HepG2 (cell line): Measurements from ENCODE around the gene EXOC6B. TPM values are rescaled to one million over a fixed set of nuclear protein-coding genes. Genes with fewer than 3 reads are reported as not detected.

Experiments
- ATAC-seq: fragments of 200-7000 bp; cut with Tn5 transposase; 3 replicates; pipeline ENCODE4 v1.9.1; 2020; ENCODE audit warnings: mild to moderate bottlenecking, moderate library complexity
- BruUV-seq: library from RNA; stranded (reverse); fragments of 400-500 nt; replicated peaks from 2 replicates; lab custom pipeline; 2021; lab: Mats Ljungman, UMichigan
- CTCF ChIA-PET: fragments of 300-600 bp; formaldehyde crosslinking; extraction: SDS; loops from one replicate; lab custom pipeline; 2021; ENCODE audit warnings: low total read pairs, inconsistent platforms, low intra/inter-chr PET ratio; lab: Yijun Ruan, JAX
- POLR2A ChIA-PET: fragments of 350-600 bp; sonication (Branson Sonifier 250); formaldehyde crosslinking; loops from one replicate; lab custom pipeline; 2020; ENCODE audit warnings: antibody characterized with exemption, inconsistent platforms; lab: Yijun Ruan, JAX
- DNase-seq: peaks from one replicate; pipeline ENCODE4 v3.0.0-alpha.2; 2015; ENCODE audit warnings: low spot score
- FAIRE-seq: peaks from 3 replicates; lab custom pipeline; 2011; peaks lifted over from hg19 to GRCh38; lab: Jason Lieb, UNC
- H2AFZ ChIP-seq: one replicate; pipeline ENCODE4 v1.6.1; 2011; ENCODE audit warnings: low read length, inconsistent platforms
- H3K27ac ChIP-seq: fragments of 300-600 bp; 3 replicates; pipeline ENCODE4 v1.8.0; 2011; ENCODE audit warnings: mixed run types, mild to moderate bottlenecking, mixed read lengths, low read length, inconsistent platforms; ENCODE audit not compliant: insufficient read depth; ENCODE audit errors: extremely low read length
- H3K27me3 ChIP-seq, 2 experiments: fragments of 200-600 bp in 1 of 2; 2 replicates in 1 of 2; 3 replicates in 1 of 2; pipeline versions ENCODE4 v1.6.0 to v1.8.0; 2011; ENCODE audit warnings: low read length in 2 of 2, mild to moderate bottlenecking in 2 of 2, moderate library complexity in 2 of 2, inconsistent platforms in 1 of 2; ENCODE audit not compliant: insufficient read depth in 2 of 2, control insufficient read depth in 1 of 2
- H3K36me3 ChIP-seq, 2 experiments: fragments of 200-600 bp in 1 of 2; replicated peaks in 1 of 2; 2 replicates in 1 of 2; 3 replicates in 1 of 2; pipeline versions ENCODE4 v1.5.1 to v1.8.0; 2011; ENCODE audit warnings: low read length in 2 of 2, inconsistent platforms in 1 of 2; ENCODE audit not compliant: insufficient read depth in 2 of 2, control insufficient read depth in 1 of 2
- H3K4me1 ChIP-seq: 2 replicates; pipeline ENCODE4 v1.5.1; 2012; ENCODE audit warnings: low read length, inconsistent platforms; ENCODE audit not compliant: insufficient read depth
- H3K4me2 ChIP-seq: 2 replicates; pipeline ENCODE4 v1.6.0; 2011; ENCODE audit warnings: low read depth, low read length, inconsistent platforms
- H3K4me3 ChIP-seq, 3 experiments: fragments of 200-600 bp in 1 of 3; sonication (generic), shearing (Covaris generic) in 1 of 3; replicated peaks in 1 of 3; 2 replicates each; pipeline ENCODE4 v1.5.1; 2011 to 2016; ENCODE audit warnings: low read length in 3 of 3, inconsistent platforms in 2 of 3, low read depth in 2 of 3, mild to moderate bottlenecking in 2 of 3, control low read depth in 1 of 3, mixed read lengths in 1 of 3; ENCODE audit not compliant: insufficient read depth in 1 of 3
- H3K79me2 ChIP-seq: one replicate; pipeline ENCODE4 v1.6.1; 2011; ENCODE audit warnings: low read length, inconsistent platforms; ENCODE audit not compliant: insufficient read depth
- H3K9ac ChIP-seq: 2 replicates; pipeline ENCODE4 v1.6.0; 2011; ENCODE audit warnings: mild to moderate bottlenecking, low read depth, low read length, inconsistent platforms; ENCODE audit not compliant: insufficient read depth
- H3K9me3 ChIP-seq: 2 replicates; pipeline ENCODE4 v1.5.1; 2012; ENCODE audit warnings: mild to moderate bottlenecking, low read length
- H4K20me1 ChIP-seq: 2 replicates; pipeline ENCODE4 v1.6.0; 2011; ENCODE audit warnings: inconsistent platforms, mild to moderate bottlenecking, low read length, moderate library complexity; ENCODE audit not compliant: insufficient read depth
- ATF6 ChIP-seq: sonication (generic); formaldehyde crosslinking; conservative IDR thresholded peaks from 2 replicates; pipeline ENCODE4 v1.4.0; 2020; ENCODE audit warnings: missing genetic modification reagents
- CEBPG ChIP-seq: IDR thresholded peaks from 2 replicates; pipeline ENCODE4 v1.6.1; 2016
- E2F2 ChIP-seq: sonication (generic); formaldehyde crosslinking; IDR thresholded peaks from 2 replicates; pipeline ENCODE4 v1.4.0; 2020; ENCODE audit warnings: missing genetic modification reagents, borderline replicate concordance
- FUBP1 ChIP-seq: sonication (generic); formaldehyde crosslinking; IDR thresholded peaks from 2 replicates; pipeline ENCODE4 v1.5.1; 2020; ENCODE audit warnings: missing genetic modification reagents, mild to moderate bottlenecking, borderline replicate concordance
- JARID2 ChIP-seq: sonication (generic); formaldehyde crosslinking; IDR thresholded peaks from 2 replicates; pipeline ENCODE4 v1.8.1; 2023; ENCODE audit warnings: missing genetic modification reagents, inconsistent platforms; ENCODE audit not compliant: insufficient replicate concordance
- MAFF ChIP-seq: IDR thresholded peaks from 2 replicates; pipeline ENCODE4 v1.6.1; 2011; ENCODE audit warnings: low read depth, low read length, improper control_type of control experiment
- TEAD3 ChIP-seq: optimal IDR thresholded peaks from 2 replicates; pipeline ENCODE3; 2016; ENCODE audit warnings: borderline replicate concordance
- ZFP36 ChIP-seq: fragments of 150-350 bp; IDR thresholded peaks from 2 replicates; pipeline ENCODE4 v1.6.1; 2018; ENCODE audit warnings: borderline replicate concordance, low read length, low read depth; ENCODE audit not compliant: partially characterized antibody
- ZNF609 ChIP-seq: sonication (generic); formaldehyde crosslinking; IDR thresholded peaks from 2 replicates; pipeline ENCODE4 v1.4.0; 2020; ENCODE audit warnings: mild to moderate bottlenecking, missing genetic modification reagents, borderline replicate concordance
- ZNF775 ChIP-seq: sonication (generic); formaldehyde crosslinking; IDR thresholded peaks from 2 replicates; pipeline ENCODE4 v1.4.0; 2020; ENCODE audit warnings: missing genetic modification reagents, mild to moderate bottlenecking, moderate library complexity, borderline replicate concordance
- ZNF883 ChIP-seq: sonication (generic); formaldehyde crosslinking; IDR thresholded peaks from 2 replicates; pipeline ENCODE4 v1.5.1; 2020; ENCODE audit warnings: mild to moderate bottlenecking, missing genetic modification reagents; ENCODE audit errors: not compliant biosample characterization
- WGBS: methylation state at CpG from one replicate; pipeline ENCODE4 v1.1.6; 2017; ENCODE audit warnings: low lambda C conversion rate; 5-methylcytosine and 5-hydroxymethylcytosine counted together
- in situ Hi-C: cut with HindIII; loops from 2 replicates; pipeline ENCODE4 v1.10.0; 2017; ENCODE audit warnings: low pct_unique_long_range_greater_than_20kb; ENCODE audit not compliant: extremely low pct_ligation_motif_present
- intact Hi-C: fragments of 100-400 bp; cut with micrococcal nuclease; formaldehyde crosslinking; loops from one replicate; pipeline ENCODE4 v1.10.0; 2022; ENCODE audit not compliant: unreplicated experiment
- polyA plus RNA-seq, 8 experiments: library from polyadenylated mRNA; depleted of rRNA in 3 of 8; stranded (reverse) in 7 of 8; unstranded in 1 of 8; fragments of >200 nt; fragmentation: Illumina TruSeq in 4 of 8; extraction: Trizol in 4 of 8; gene quantifications; 2 replicates each; pipeline versions ENCODE4 v1.2.1 to v1.2.3, GENCODE V29; 2011 to 2016; ENCODE audit warnings: low read depth in 4 of 8, missing spikeins in 1 of 8, mixed read lengths in 1 of 8; ENCODE audit not compliant: insufficient read depth in 1 of 8
- total RNA-seq, 5 experiments: library from RNA; depleted of rRNA; stranded (reverse); fragments of >200 nt; fragmentation: Illumina TruSeq; extraction: Trizol; gene quantifications; 2 replicates each; pipeline ENCODE4 v1.2.3, GENCODE V29; 2016; ENCODE audit warnings: low read depth in 1 of 5

The EXOC6B gene
- total and polyA plus RNA-seq, 2 of the 13 experiments (the other 11 are each of a cell fraction or from before 2014, with no cell fraction given): 9.1 to 15.9 TPM

- no peak for TF ChIP-seq ZNF609 (CRISPR knock-in tag)
- no peak for TF ChIP-seq CEBPG (CRISPR knock-in tag)
- no peak for TF ChIP-seq E2F2 (CRISPR knock-in tag)
- TF ChIP-seq ZFP36: no peak
- TF ChIP-seq ZNF883 (CRISPR knock-in tag): no peak
- no peak for TF ChIP-seq ZNF775 (CRISPR knock-in tag)
- TF ChIP-seq, all 625 proteins: peak for 0
These were observed 11.3 kb upstream of the EXOC6B start (continued) for GRCh38 chr2:72837171-72837570.

GRCh38 chr2:72835403-72835802, 9.6 kb upstream of the EXOC6B start:
- intact Hi-C loops: no loop called here
- Histone ChIP-seq H3K4me2 (no peak overlapping the region), H3K9ac (no peak overlapping the region), H3K36me3 (no peaks in the 10 kb centered on the region), H2AFZ (no peak overlapping the region), H3K27me3 (peaks cover 2 to 7% of the 10 kb centered on the region in 2 experiments; a peak in 2 of 5 replicates), H3K27ac (no peak overlapping the region), H3K79me2 (no peaks in the 10 kb centered on the region), H3K4me1 (peaks cover 11% of the 10 kb centered on the region), H3K9me3 (no peaks in the 10 kb centered on the region), H3K4me3 (no peak overlapping the region), H4K20me1 (no peaks in the 10 kb centered on the region)
- WGBS: 3% methylated on average over 1 of the region's 1 CpG
- BruUV-seq: no TSS peak
- DNase-seq: peak; percentile 33
- peak; percentile 82 for ATAC-seq
- ChIA-PET CTCF (no interaction called here), POLR2A (no interaction called here)
- in situ Hi-C loops: no loop called here
- FAIRE-seq: no peak
- no peak for TF ChIP-seq JARID2
- no peak for TF ChIP-seq TEAD3 (CRISPR knock-in tag)
- no peak for TF ChIP-seq FUBP1 (CRISPR knock-in tag)
- no peak for TF ChIP-seq MAFF
- no peak for TF ChIP-seq ATF6 (CRISPR knock-in tag)
